HEK293T (cell line): ENCODE results near the gene TP53INP2.
"Not testable (repeated sequence)": the region's sequence is repeated elsewhere in the genome, so short reads cannot be mapped to it uniquely, and the experiment has no call there.

Experiments used
- CTCF ChIA-PET: fragments of 350-600 bp; formaldehyde crosslinking; extraction: SDS; loops from one replicate; lab custom pipeline; 2021; ENCODE audit warnings: antibody characterized with exemption, inconsistent platforms; lab: Yijun Ruan, JAX
- POLR2A ChIA-PET: fragments of 350-600 bp; formaldehyde crosslinking; extraction: SDS; loops from one replicate; lab custom pipeline; 2020; ENCODE audit warnings: antibody characterized with exemption, inconsistent platforms; lab: Yijun Ruan, JAX
- DNase-seq: peaks from one replicate; pipeline ENCODE4 v3.0.0; 2012; ENCODE audit warnings: mixed read lengths; ENCODE audit errors: extremely low spot score
- ARNT ChIP-seq: fragments of 450-650 bp; IDR thresholded peaks from 2 replicates; pipeline ENCODE4 v1.6.1; 2017; ENCODE audit warnings: mild to moderate bottlenecking
- BHLHE40 ChIP-seq: fragments of 450-650 bp; IDR thresholded peaks from 2 replicates; pipeline ENCODE4 v1.6.1; 2016; ENCODE audit warnings: mild to moderate bottlenecking, moderate library complexity, borderline replicate concordance
- CTBP1 ChIP-seq: fragments of 450-650 bp; IDR thresholded peaks from 2 replicates; pipeline ENCODE4 v1.6.1; 2016; ENCODE audit warnings: borderline replicate concordance
- ELF4 ChIP-seq: fragments of 450-650 bp; IDR thresholded peaks from 2 replicates; pipeline ENCODE4 v1.6.1; 2017; ENCODE audit warnings: antibody characterized with exemption
- FOXA1 ChIP-seq: fragments of 450-650 bp; IDR thresholded peaks from 2 replicates; pipeline ENCODE4 v1.6.1; 2016; ENCODE audit warnings: mild to moderate bottlenecking
- FOXK2 ChIP-seq: fragments of 450-650 bp; IDR thresholded peaks from 2 replicates; pipeline ENCODE4 v1.6.1; 2016; ENCODE audit warnings: mild to moderate bottlenecking
- FOXM1 ChIP-seq: fragments of 450-650 bp; IDR thresholded peaks from 2 replicates; pipeline ENCODE4 v1.6.1; 2017; ENCODE audit warnings: mild to moderate bottlenecking, borderline replicate concordance
- HDGF ChIP-seq: fragments of 450-650 bp; IDR thresholded peaks from 2 replicates; pipeline ENCODE4 v1.6.1; 2017; ENCODE audit warnings: antibody characterized with exemption, borderline replicate concordance
- L3MBTL2 ChIP-seq: fragments of 450-650 bp; conservative IDR thresholded peaks from 2 replicates; pipeline ENCODE4 v1.6.1; 2016; ENCODE audit warnings: mild to moderate bottlenecking
- LEF1 ChIP-seq: fragments of 450-650 bp; IDR thresholded peaks from 2 replicates; pipeline ENCODE4 v1.6.1; 2017; ENCODE audit warnings: mild to moderate bottlenecking, borderline replicate concordance
- NFRKB ChIP-seq: fragments of 450-650 bp; IDR thresholded peaks from 2 replicates; pipeline ENCODE4 v1.6.1; 2016; ENCODE audit warnings: mild to moderate bottlenecking, moderate library complexity
- SP1 ChIP-seq: fragments of 450-650 bp; IDR thresholded peaks from 2 replicates; pipeline ENCODE4 v1.6.1; 2017
- SUZ12 ChIP-seq: fragments of 450-650 bp; IDR thresholded peaks from 2 replicates; pipeline ENCODE4 v1.6.1; 2016; ENCODE audit warnings: mild to moderate bottlenecking
- TARDBP ChIP-seq: fragments of 450-650 bp; IDR thresholded peaks from 2 replicates; pipeline ENCODE4 v1.6.1; 2016
- ZNF384 ChIP-seq: fragments of 450-650 bp; IDR thresholded peaks from 2 replicates; pipeline ENCODE4 v1.6.1; 2016
- TF ChIP-seq, protein P1 (sequence below): fragments of 450-650 bp; IDR thresholded peaks from 2 replicates; pipeline ENCODE4 v1.6.1; 2016

The TP53INP2 gene, protein sequence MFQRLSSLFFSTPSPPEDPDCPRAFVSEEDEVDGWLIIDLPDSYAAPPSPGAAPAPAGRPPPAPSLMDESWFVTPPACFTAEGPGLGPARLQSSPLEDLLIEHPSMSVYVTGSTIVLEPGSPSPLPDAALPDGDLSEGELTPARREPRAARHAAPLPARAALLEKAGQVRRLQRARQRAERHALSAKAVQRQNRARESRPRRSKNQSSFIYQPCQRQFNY

DNA sequence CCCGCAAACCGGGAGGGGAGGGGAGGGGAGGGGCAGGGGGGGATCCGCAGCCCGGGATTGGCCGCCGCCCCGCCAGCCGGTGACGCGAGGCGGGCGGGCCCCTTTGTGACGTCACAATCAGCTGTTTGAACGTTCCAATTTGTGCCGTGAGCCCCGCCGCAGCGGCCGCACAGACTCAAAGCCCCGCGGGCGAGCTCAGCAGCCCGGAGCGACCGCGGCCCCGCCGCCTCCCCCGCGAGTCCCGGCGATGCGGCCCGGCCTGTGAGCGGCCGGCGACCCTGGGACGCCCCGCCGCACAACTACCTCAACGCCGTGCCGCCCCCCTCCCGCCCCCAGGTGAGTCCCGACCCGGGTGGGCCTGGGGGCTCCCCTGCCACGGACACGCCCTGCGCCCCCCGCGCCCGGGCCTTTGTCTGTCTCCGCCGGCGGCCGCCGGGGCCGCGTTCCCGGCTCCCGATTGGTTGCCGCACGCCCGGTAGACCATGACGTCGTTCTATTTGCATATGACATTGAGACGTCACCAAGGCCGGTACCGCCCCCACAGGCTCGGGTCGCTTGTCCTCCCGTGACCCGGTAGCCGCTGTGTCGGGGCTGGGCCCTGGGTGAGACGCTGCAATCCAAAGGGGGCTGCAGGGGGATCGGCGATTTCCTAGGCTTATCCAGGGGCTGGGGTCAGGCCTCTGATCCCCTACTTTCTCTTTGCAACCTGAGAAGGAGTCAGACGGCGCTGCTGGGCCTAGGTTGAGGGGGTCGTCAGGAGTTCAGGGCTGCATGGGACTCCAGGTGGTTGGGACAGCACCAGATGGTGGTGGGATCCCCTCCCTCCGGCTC lies at the start of gene TP53INP2:
Gene TP53INP2, plus strand, starts transcription at position 168 of the 831 bp plus-strand sequence. CDS start 4,396 bp downstream, outside the sequence.
- ChIA-PET POLR2A (interaction anchor here (0.7 to 1.4 kb wide), 5 partner anchors 14 to 121 kb away, joined by 3 to 5 read pairs (median 3); partner anchors contain the start of genes NCOA6 and PIGU), CTCF (no interaction called here)
- DNase-seq: peak; percentile 85
- TF ChIP-seq NFRKB (no peak), LEF1 (peak; percentile 64; the same call in 1 of the 2 replicates), FOXM1 (peak; percentile 24; the same call in 1 of the 2 replicates)

DNA sequence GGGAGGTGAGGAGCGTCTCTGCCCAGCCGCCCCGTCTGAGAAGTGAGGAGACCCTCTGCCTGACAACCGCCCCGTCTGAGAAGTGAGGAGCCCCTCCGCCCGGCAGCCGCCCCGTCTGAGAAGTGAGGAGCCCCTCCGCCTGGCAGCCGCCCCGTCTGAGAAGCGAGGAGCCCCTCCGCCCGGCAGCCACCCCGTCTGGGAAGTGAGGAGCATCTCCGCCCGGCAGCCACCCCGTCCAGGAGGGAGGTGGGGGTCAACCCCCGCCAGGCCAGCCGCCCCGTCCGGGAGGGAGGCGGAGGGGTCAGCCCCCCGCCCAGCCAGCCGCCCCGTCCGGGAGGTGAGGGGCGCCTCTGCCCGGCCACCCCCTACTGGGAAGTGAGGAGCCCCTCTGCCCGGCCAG lies 45.5 kb upstream of the TP53INP2 start:
- POLR2A ChIA-PET, DNase-seq, CTCF ChIA-PET: not testable (repeated sequence)

DNA sequence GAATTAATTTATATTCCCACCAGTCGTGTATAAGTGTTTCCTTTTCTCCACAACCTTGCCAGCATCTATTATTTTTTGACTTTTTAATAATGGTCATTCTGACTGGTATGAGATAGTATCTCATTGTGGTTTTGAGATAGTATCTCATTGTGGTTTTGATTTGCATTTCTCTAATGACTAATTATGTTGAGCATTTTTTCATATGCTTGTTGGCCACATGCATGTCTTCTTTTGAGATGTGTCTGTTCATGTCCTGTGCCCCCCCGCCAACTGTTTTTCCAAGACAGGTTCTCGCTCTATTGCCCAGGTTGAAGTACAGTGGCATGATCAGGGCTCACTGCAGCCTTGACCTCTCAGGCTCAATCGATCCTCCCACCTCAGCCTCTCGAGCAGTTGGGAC lies 42.3 kb upstream of the TP53INP2 start:
- CTCF ChIA-PET, DNase-seq, POLR2A ChIA-PET: not testable (repeated sequence)

DNA sequence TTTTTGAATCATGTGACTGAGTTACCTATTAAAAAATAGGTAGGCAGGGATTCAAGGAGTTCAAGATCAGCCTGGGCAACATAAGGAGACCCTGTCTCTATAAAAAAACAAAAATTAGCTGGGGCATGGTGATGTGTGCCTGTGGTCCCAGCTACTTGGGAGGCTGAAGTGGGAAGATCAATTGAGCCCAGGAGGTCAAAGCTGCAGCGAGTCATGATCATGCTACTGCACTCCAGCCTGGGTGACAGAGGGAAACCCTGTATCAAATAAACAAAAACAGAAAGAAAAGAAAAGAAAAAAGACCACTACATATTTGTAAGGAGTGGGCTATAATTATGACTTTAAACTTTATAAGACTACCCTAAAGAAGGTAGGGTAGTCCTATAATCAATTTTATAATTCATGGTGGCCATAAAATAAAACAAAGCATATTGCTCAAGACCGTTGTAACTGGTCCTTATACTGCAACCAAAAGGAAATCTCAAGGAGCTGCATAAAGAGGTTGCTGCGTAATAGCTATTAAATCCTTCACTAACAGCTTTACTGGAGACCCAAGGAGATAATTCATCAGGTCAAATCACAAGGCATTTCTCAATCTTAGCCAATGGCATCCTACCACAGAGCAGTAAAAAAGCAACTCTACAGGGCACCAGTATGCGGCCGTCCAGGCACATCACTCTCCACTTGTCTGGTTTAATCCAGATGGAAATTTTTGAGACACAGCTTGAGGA lies 40.8 kb upstream of the TP53INP2 start:
- no peak for TF ChIP-seq SUZ12
- TF ChIP-seq TARDBP: no peak
- TF ChIP-seq, protein P1, sequence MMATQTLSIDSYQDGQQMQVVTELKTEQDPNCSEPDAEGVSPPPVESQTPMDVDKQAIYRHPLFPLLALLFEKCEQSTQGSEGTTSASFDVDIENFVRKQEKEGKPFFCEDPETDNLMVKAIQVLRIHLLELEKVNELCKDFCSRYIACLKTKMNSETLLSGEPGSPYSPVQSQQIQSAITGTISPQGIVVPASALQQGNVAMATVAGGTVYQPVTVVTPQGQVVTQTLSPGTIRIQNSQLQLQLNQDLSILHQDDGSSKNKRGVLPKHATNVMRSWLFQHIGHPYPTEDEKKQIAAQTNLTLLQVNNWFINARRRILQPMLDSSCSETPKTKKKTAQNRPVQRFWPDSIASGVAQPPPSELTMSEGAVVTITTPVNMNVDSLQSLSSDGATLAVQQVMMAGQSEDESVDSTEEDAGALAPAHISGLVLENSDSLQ: peak; percentile 83
- no peak for TF ChIP-seq ZNF384
- TF ChIP-seq LEF1: no peak
- DNase-seq: peak; percentile 26
- ChIA-PET CTCF (interaction anchor here (0.6 kb wide), 1 partner anchor 32 kb away, joined by 6 read pairs; no protein-coding TSS in a partner anchor), POLR2A (interaction anchor here (0.9 to 1.1 kb wide), 2 partner anchors 10 to 13 kb away, joined by 3 to 4 read pairs; no protein-coding TSS in a partner anchor)

DNA sequence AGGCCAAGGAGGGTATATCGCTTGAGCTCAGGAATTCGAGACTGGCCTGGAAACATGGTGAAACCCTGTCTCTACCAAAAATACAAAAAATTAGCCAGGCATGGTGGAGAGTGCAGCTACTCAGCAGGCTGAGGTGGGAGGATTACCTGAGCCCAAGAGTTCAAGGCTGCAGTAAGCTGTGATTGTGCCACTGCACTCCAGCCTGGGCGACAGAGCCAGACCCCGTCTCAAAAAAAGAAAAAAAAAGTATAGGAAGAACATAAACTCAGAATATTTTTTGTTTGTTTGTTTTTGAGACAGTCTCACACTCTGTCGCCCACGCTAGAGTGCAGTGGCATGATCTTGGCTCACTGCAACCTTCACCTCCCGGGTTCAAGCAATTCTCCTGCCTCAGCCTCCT lies 39.4 kb upstream of the TP53INP2 start:
- POLR2A ChIA-PET, DNase-seq, CTCF ChIA-PET: not testable (repeated sequence)

DNA sequence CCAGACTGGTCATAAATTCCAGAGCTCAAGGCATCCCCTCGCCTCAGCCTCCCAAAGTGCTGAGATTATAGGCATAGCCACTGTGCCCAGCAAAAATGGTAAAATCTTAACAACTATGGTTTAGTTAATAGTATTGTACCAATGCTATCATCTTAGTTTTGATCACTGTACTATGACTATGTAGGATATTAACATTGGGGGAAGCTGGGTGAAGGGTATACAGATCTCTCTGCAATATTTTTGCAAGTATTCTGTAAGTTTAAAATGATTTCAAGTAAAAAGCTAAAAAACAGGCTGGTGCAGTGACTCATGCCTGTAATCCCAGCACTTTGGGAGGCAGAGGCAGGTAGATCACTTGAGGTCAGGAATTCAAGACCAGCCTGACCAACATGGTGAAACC lies 35.0 kb upstream of the TP53INP2 start:
- ChIA-PET CTCF (no interaction called here), POLR2A (no interaction called here)
- TF ChIP-seq FOXM1 (no peak), HDGF (no peak)
- no peak for DNase-seq

DNA sequence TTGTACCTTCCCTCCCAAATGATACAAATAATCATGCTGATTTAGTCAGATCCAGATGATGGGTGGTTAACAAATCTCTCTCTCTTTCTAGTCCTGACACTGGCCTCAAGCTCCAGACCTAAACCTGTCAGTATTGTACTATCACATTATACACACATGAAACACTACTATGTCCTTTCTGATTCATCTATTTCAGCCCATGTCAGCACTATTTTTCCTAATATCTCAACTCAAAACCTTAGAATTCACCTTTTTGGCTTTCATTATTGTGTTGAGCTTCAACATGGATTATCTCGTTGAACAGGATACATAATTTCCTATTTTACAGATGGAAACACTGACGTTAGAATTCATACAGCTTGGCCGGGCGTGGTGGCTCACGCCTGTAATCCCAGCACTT lies 30.7 kb upstream of the TP53INP2 start:
- TF ChIP-seq FOXK2 (no peak), FOXM1 (no peak), LEF1 (no peak), CTBP1 (no peak), BHLHE40 (no peak), NFRKB (no peak), ELF4 (no peak), SUZ12 (no peak), L3MBTL2 (no peak), TARDBP (no peak), ARNT (no peak), SP1 (no peak), HDGF (no peak), ZNF384 (no peak), FOXA1 (no peak)
- TF ChIP-seq, protein P1: no peak
- ChIA-PET CTCF (no interaction called here), POLR2A (interaction anchor here (1.1 kb wide), 1 partner anchor 10 kb away, joined by 3 read pairs; no protein-coding TSS in a partner anchor)
- no peak for DNase-seq
